CD14-positive monocyte (primary cell): ENCODE measurements around the gene PAPOLA. TPM values are rescaled to one million over a fixed set of nuclear protein-coding genes. Genes with fewer than 3 reads are reported as not detected.

Experiments
- DNase-seq, 3 donors: peaks; one replicate each; pipeline ENCODE4 v3.0.0-alpha.2; 2011 to 2022
- H2AFZ ChIP-seq: 2 replicates; pipeline ENCODE4 v1.6.0; 2012; ENCODE audit warnings: mild to moderate bottlenecking, low read depth, low read length, inconsistent platforms; ENCODE audit not compliant: insufficient read depth, poor library complexity, severe bottlenecking
- H3K27ac ChIP-seq, 2 donors: 1 replicate in 1 of 2; 2 replicates in 1 of 2; pipeline ENCODE4 v1.5.1; 2012 to 2013; ENCODE audit warnings: low read length in 2 of 2, control low read depth in 1 of 2, inconsistent platforms in 1 of 2, low read depth in 1 of 2, mild to moderate bottlenecking in 1 of 2
- H3K27me3 ChIP-seq, 2 donors: one replicate each; pipeline versions ENCODE4 v1.6.0 to v1.6.1; 2011 to 2013; ENCODE audit warnings: low read length in 2 of 2; ENCODE audit not compliant: control insufficient read depth in 2 of 2, insufficient read depth in 2 of 2
- H3K36me3 ChIP-seq, 2 donors: replicated peaks in 1 of 2; 1 replicate in 1 of 2; 2 replicates in 1 of 2; pipeline versions ENCODE4 v1.5.1 to v1.6.1; 2012 to 2013; ENCODE audit warnings: low read length in 2 of 2, control low read depth in 1 of 2, inconsistent platforms in 1 of 2, mild to moderate bottlenecking in 1 of 2; ENCODE audit not compliant: insufficient read depth in 2 of 2, control insufficient read depth in 1 of 2
- H3K4me1 ChIP-seq, 2 donors: 1 replicate in 1 of 2; 2 replicates in 1 of 2; pipeline versions ENCODE4 v1.5.1 to v1.6.1; 2012 to 2013; ENCODE audit warnings: low read length in 2 of 2, control low read depth in 1 of 2, inconsistent platforms in 1 of 2, mild to moderate bottlenecking in 1 of 2, moderate library complexity in 1 of 2; ENCODE audit not compliant: insufficient read depth in 2 of 2, control insufficient read depth in 1 of 2
- H3K4me2 ChIP-seq: replicated peaks from 2 replicates; pipeline ENCODE3; 2012; ENCODE audit warnings: low read length, moderate library complexity, mild to moderate bottlenecking; ENCODE audit not compliant: poor library complexity, severe bottlenecking; ENCODE audit errors: extremely low read depth
- H3K4me3 ChIP-seq, 3 experiments: fragments of 200-600 bp in 1 of 3; sonication (generic) in 1 of 3; replicated peaks in 1 of 3; 1 replicate in 2 of 3; 2 replicates in 1 of 3; pipeline ENCODE4 v1.5.1; 2011 to 2013; ENCODE audit warnings: low read length in 3 of 3, mild to moderate bottlenecking in 3 of 3, control low read depth in 2 of 3, low read depth in 2 of 3, inconsistent platforms in 1 of 3, moderate library complexity in 1 of 3
- H3K79me2 ChIP-seq: 2 replicates; pipeline ENCODE4 v1.6.0; 2012; ENCODE audit warnings: mild to moderate bottlenecking, control low read depth, inconsistent platforms, low read length, moderate library complexity; ENCODE audit not compliant: insufficient read depth
- H3K9ac ChIP-seq: 2 replicates; pipeline ENCODE4 v1.6.0; 2017; ENCODE audit warnings: low read length, mild to moderate bottlenecking; ENCODE audit not compliant: insufficient read depth, poor library complexity, severe bottlenecking
- H3K9me3 ChIP-seq, 2 donors: replicated peaks in 1 of 2; 1 replicate in 1 of 2; 2 replicates in 1 of 2; pipeline versions ENCODE4 v1.5.1 to v1.6.1; 2012 to 2013; ENCODE audit warnings: low read length in 2 of 2, control low read depth in 1 of 2; ENCODE audit not compliant: control insufficient read depth in 1 of 2, insufficient read depth in 1 of 2
- H4K20me1 ChIP-seq: 2 replicates; pipeline ENCODE4 v1.6.0; 2012; ENCODE audit warnings: mild to moderate bottlenecking, low read length, control low read depth, moderate library complexity; ENCODE audit not compliant: insufficient read depth
- H3K27ac Mint-ChIP-seq, 7 donors: one replicate each; pipeline ENCODE4 v1.8.0; 2020; ENCODE audit warnings: mild to moderate bottlenecking in 7 of 7, mixed read lengths in 7 of 7, moderate library complexity in 6 of 7, inconsistent platforms in 2 of 7
- H3K27me3 Mint-ChIP-seq, 3 donors: one replicate each; pipeline ENCODE4 v1.8.0; 2021 to 2022; ENCODE audit warnings: low read depth in 3 of 3, mild to moderate bottlenecking in 3 of 3, mixed read lengths in 3 of 3, moderate library complexity in 3 of 3, inconsistent platforms in 1 of 3
- H3K36me3 Mint-ChIP-seq, 2 donors: one replicate each; pipeline ENCODE4 v1.8.0; 2020; ENCODE audit warnings: mixed read lengths in 2 of 2, inconsistent platforms in 1 of 2, mild to moderate bottlenecking in 1 of 2
- H3K4me1 Mint-ChIP-seq: one replicate; pipeline ENCODE4 v1.8.0; 2020; ENCODE audit warnings: mild to moderate bottlenecking, mixed read lengths
- H3K4me3 Mint-ChIP-seq, 2 donors: one replicate each; pipeline ENCODE4 v1.8.0; 2020; ENCODE audit warnings: mild to moderate bottlenecking in 2 of 2, mixed read lengths in 2 of 2, moderate library complexity in 1 of 2
- H3K9me3 Mint-ChIP-seq, 7 donors: one replicate each; pipeline ENCODE4 v1.8.0; 2020 to 2022; ENCODE audit warnings: mixed read lengths in 7 of 7, mild to moderate bottlenecking in 6 of 7, moderate library complexity in 6 of 7, inconsistent platforms in 2 of 7
- WGBS: methylation state at CpG from one replicate; pipeline ENCODE4 v1.1.5; 2013; ENCODE audit warnings: missing lambda C conversion rate; ENCODE audit not compliant: insufficient coverage; 5-methylcytosine and 5-hydroxymethylcytosine counted together
- intact Hi-C, 2 donors: fragments of 100-400 bp; cut with micrococcal nuclease; formaldehyde crosslinking; loops; one replicate each; pipeline versions ENCODE4 v1.15.0 to v1.15.1; 2023
- polyA plus RNA-seq, 3 donors: library from polyadenylated mRNA; depleted of rRNA in 1 of 3; unstranded in 2 of 3; stranded (reverse) in 1 of 3; fragments of 300-500 nt in 2 of 3; fragments of >200 nt in 1 of 3; fragmentation: Illumina TruSeq in 2 of 3; gene quantifications; 1 replicate in 2 of 3; 2 replicates in 1 of 3; pipeline ENCODE4 v1.2.3, GENCODE V29; 2012 to 2021
- TF ChIP-seq, protein P1 (sequence below): fragments of 200-600 bp; IDR thresholded peaks from one replicate; pipeline ENCODE4 v1.8.0; 2022; ENCODE audit warnings: antibody characterized with exemption, mild to moderate bottlenecking

PAPOLA gene
- polyA plus RNA-seq, 3 donors = 57.9 to 87.5 (median 80.3) TPM

DNA sequence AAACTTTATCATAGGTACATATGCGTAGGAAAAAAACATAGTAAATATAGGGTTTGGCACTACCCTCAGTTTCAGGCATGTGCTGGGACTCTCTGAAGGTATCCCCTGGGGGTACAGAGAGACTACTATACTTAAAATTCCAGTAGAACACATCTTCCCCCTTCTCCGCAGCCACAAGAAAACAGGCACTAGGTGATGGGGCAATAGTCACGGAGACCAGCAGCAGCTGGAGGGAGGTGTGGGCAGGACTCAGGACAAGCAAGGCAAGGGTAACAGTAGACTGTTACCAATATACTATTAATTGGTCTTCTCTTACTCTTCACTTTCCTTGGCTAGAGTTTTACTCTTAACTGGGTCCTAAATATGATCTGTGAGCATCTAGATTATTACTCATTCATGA, 4.6 kb upstream of the PAPOLA start:
- Histone ChIP-seq H3K4me1 (peaks cover 24 to 34% of the 10 kb centered on the region in 2 donors), H3K4me3 (no peak overlapping the region), H3K36me3 (no peaks in the 10 kb centered on the region), H3K27ac (no peak overlapping the region), H4K20me1 (no peaks in the 10 kb centered on the region), H3K4me2 (no peak overlapping the region), H2AFZ (no peak overlapping the region), H3K79me2 (peaks cover 8% of the 10 kb centered on the region), H3K9ac (no peak overlapping the region), H3K27me3 (no peaks in the 10 kb centered on the region), H3K9me3 (no peaks in the 10 kb centered on the region)
- H3K9me3 Mint-ChIP-seq = peaks cover 0 to 5% (median 3%) of the 10 kb centered on the region in 7 donors
- H3K27ac Mint-ChIP-seq = no peak overlapping the region
- intact Hi-C loops = no loop called here
- TF ChIP-seq, protein P1, sequence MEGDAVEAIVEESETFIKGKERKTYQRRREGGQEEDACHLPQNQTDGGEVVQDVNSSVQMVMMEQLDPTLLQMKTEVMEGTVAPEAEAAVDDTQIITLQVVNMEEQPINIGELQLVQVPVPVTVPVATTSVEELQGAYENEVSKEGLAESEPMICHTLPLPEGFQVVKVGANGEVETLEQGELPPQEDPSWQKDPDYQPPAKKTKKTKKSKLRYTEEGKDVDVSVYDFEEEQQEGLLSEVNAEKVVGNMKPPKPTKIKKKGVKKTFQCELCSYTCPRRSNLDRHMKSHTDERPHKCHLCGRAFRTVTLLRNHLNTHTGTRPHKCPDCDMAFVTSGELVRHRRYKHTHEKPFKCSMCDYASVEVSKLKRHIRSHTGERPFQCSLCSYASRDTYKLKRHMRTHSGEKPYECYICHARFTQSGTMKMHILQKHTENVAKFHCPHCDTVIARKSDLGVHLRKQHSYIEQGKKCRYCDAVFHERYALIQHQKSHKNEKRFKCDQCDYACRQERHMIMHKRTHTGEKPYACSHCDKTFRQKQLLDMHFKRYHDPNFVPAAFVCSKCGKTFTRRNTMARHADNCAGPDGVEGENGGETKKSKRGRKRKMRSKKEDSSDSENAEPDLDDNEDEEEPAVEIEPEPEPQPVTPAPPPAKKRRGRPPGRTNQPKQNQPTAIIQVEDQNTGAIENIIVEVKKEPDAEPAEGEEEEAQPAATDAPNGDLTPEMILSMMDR = no peak
- H3K27me3 Mint-ChIP-seq = peaks cover 2 to 12% (median 5%) of the 10 kb centered on the region in 3 donors
- no peak overlapping the region for H3K4me3 Mint-ChIP-seq
- DNase-seq = peak in 2 of 3 donors; percentile 7 to 17
- peaks cover 44% of the 10 kb centered on the region for H3K4me1 Mint-ChIP-seq
- WGBS = no CpG with 5 or more reads among the region's 3 CpGs
- H3K36me3 Mint-ChIP-seq = no peaks in the 10 kb centered on the region

DNA sequence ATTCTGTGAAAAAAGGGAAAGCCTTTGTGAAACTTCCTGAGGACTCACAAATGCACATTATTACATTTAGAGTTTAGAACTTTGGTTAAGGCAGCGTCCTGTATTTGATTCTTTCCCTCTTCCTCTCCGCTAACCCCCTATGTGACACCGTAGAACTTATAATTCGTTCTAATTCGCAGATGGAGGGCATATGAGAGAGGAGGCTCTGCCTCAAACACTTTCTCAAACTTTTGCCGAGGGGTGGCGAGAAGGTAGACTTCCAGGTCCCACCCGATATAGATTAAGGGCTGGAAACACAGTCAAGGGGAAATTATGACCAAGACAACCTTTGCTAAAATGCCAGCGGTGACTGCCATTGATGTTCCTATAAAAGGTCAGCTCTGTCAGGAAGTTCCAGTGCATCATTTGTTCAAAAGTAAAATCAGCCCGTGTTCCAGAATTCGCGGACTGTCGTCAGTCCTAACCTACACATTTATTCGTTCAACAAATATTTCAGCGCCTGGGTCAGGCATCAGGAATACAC, 904 bp upstream of the PAPOLA start:
- H3K27ac ChIP-seq = peak overlapping the region; percentile 96 to 98
- intact Hi-C loops = loop anchor here (10.0 kb wide), 2 partner anchors 136 to 294 kb away; partner anchors contain the start of genes ATG2B (in 1 of the 2), GSKIP (in 1 of the 2) and VRK1 (in 1 of the 2)
- H3K4me1 ChIP-seq = peaks cover 42 to 56% of the 10 kb centered on the region in 2 donors
- 0% methylated on average over 4 of the region's 15 CpGs for WGBS
- H3K36me3 Mint-ChIP-seq = peaks cover 6 to 10% of the 10 kb centered on the region in 2 donors
- H3K79me2 ChIP-seq = peaks cover 45% of the 10 kb centered on the region
- H3K27me3 Mint-ChIP-seq = peaks cover 0 to 5% (median 4%) of the 10 kb centered on the region in 3 donors
- peak overlapping the region; percentile 97 to 99 for H3K4me3 Mint-ChIP-seq
- TF ChIP-seq, protein P1 = no peak
- peaks cover 0 to 2% (median 0%) of the 10 kb centered on the region in 7 donors for H3K9me3 Mint-ChIP-seq
- peak overlapping the region; percentile 99 for H2AFZ ChIP-seq
- H4K20me1 ChIP-seq = peaks cover 36% of the 10 kb centered on the region
- H3K4me3 ChIP-seq = peak overlapping the region; percentile 56 to 99 (median 97)
- peak overlapping the region; percentile 97 for H3K9ac ChIP-seq
- peaks cover 0 to 5% of the 10 kb centered on the region in 2 donors for H3K36me3 ChIP-seq
- peaks cover 61% of the 10 kb centered on the region for H3K4me1 Mint-ChIP-seq
- H3K27me3 ChIP-seq = no peaks in the 10 kb centered on the region
- H3K27ac Mint-ChIP-seq = peak overlapping the region; percentile 65 to 99 (median 97)
- no peak for DNase-seq
- H3K4me2 ChIP-seq = peak overlapping the region; percentile 86
- no peaks in the 10 kb centered on the region for H3K9me3 ChIP-seq
